DOHH2 (cell line): Measurements from ENCODE around the gene SH3RF3.

ENCODE experiments used
- EZH2phosphoT487 ChIP-seq: fragments of 200-600 bp; sonication (generic); IDR thresholded peaks from 2 replicates; pipeline ENCODE4 v1.6.1; 2017; ENCODE audit warnings: borderline replicate concordance, mild to moderate bottlenecking, antibody characterized with exemption, low read length, moderate library complexity, mixed read lengths
- TF ChIP-seq, protein P1 (sequence below): fragments of 200-600 bp; sonication (generic); IDR thresholded peaks from one replicate; pipeline ENCODE4 v1.5.1; 2014; ENCODE audit warnings: antibody characterized with exemption, mild to moderate bottlenecking, low read depth, low read length; ENCODE audit not compliant: poor library complexity, severe bottlenecking

DNA sequence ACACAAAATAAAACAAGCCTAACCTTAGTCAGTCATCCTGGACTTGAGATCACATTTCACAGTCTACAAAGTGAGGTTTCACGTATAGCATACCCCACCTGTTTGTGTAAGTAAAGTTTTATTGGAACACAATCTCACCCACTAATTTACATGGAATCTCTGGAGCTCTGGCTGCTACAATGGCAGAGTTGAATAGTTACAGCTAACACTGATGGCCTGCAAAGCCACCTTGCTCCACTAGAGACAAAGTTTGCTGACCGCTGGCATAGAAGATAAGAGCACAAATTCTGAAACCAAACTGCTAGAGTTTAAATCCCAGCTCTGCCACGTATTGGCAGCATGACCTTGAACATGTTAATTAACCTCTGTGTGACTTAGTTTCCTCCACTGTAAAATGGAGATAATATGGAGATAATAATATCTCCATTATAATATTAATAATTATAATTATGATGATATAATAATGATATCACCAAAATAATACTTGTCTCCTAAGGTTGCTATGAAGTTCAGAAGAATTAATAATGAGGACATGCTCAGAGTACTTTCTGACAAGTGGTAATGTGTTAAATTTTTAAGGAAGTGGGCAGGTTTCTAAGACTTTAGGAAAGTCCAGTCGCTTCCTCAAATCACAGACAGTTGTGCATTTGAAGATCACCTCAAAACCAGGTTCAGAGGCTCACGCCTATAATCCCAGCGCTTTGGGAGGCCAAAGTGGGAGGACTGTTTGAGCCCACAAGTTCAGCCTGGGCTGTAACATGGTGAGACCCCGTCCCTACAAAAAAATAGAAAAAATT lies 204.6 kb downstream of the SH3RF3 start:
- TF ChIP-seq, protein P1, sequence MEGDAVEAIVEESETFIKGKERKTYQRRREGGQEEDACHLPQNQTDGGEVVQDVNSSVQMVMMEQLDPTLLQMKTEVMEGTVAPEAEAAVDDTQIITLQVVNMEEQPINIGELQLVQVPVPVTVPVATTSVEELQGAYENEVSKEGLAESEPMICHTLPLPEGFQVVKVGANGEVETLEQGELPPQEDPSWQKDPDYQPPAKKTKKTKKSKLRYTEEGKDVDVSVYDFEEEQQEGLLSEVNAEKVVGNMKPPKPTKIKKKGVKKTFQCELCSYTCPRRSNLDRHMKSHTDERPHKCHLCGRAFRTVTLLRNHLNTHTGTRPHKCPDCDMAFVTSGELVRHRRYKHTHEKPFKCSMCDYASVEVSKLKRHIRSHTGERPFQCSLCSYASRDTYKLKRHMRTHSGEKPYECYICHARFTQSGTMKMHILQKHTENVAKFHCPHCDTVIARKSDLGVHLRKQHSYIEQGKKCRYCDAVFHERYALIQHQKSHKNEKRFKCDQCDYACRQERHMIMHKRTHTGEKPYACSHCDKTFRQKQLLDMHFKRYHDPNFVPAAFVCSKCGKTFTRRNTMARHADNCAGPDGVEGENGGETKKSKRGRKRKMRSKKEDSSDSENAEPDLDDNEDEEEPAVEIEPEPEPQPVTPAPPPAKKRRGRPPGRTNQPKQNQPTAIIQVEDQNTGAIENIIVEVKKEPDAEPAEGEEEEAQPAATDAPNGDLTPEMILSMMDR: no peak
- no peak for TF ChIP-seq EZH2phosphoT487
